Ascending aorta (tissue), 2 donors: ENCODE results near the gene SH3BP2. TPM values are rescaled to one million over a fixed set of nuclear protein-coding genes. Genes with fewer than 3 reads are reported as not detected.
"Not testable (repeated sequence)": the region's sequence is repeated elsewhere in the genome, so short reads cannot be mapped to it uniquely, and the experiment has no call there.

Experiments used
- DNase-seq, 2 donors: peaks; one replicate each; pipeline ENCODE4 v3.0.0-alpha.2; 2019; ENCODE audit warnings: low spot score in 2 of 2
- H3K27ac ChIP-seq, 2 donors: fragments of 200-600 bp; sonication (generic); one replicate each; pipeline ENCODE4 v1.5.1; 2016 to 2017; ENCODE audit warnings: mild to moderate bottlenecking in 1 of 2
- H3K27me3 ChIP-seq: fragments of 200-600 bp; sonication (generic); one replicate; pipeline ENCODE4 v1.5.1; 2017
- H3K36me3 ChIP-seq, 2 donors: fragments of 200-600 bp; sonication (generic); one replicate each; pipeline ENCODE4 v1.5.1; 2016
- H3K4me1 ChIP-seq, 2 donors: fragments of 200-600 bp; sonication (generic); one replicate each; pipeline ENCODE4 v1.5.1; 2016 to 2017; ENCODE audit warnings: mild to moderate bottlenecking in 1 of 2
- H3K4me3 ChIP-seq, 2 donors: fragments of 200-600 bp; sonication (generic); one replicate each; pipeline ENCODE4 v1.5.1; 2016 to 2017; ENCODE audit warnings: mild to moderate bottlenecking in 1 of 2
- H3K9me3 ChIP-seq, 2 donors: fragments of 200-600 bp; sonication (generic); one replicate each; pipeline ENCODE4 v1.5.1; 2016
- CTCF ChIP-seq, 3 experiments: fragments of 200-600 bp in 2 of 3; fragments of 450-650 bp in 1 of 3; sonication (generic) in 2 of 3; IDR thresholded peaks; one replicate each; pipeline ENCODE4 v1.5.1; 2016 to 2019; ENCODE audit warnings: antibody characterized with exemption in 3 of 3, mild to moderate bottlenecking in 1 of 3, moderate library complexity in 1 of 3
- intact Hi-C: fragments of 100-400 bp; cut with DNase I; formaldehyde crosslinking; loops from one replicate; pipeline ENCODE4 v1.15.1; 2023
- total RNA-seq: library from RNA; depleted of rRNA; stranded (reverse); fragments of >200 nt; gene quantifications from one replicate; pipeline ENCODE4 v1.1.0, GENCODE V29; 2016

SH3BP2 gene
- total RNA-seq, 1 donor from 2014 or later, result 70.6 TPM

DNA sequence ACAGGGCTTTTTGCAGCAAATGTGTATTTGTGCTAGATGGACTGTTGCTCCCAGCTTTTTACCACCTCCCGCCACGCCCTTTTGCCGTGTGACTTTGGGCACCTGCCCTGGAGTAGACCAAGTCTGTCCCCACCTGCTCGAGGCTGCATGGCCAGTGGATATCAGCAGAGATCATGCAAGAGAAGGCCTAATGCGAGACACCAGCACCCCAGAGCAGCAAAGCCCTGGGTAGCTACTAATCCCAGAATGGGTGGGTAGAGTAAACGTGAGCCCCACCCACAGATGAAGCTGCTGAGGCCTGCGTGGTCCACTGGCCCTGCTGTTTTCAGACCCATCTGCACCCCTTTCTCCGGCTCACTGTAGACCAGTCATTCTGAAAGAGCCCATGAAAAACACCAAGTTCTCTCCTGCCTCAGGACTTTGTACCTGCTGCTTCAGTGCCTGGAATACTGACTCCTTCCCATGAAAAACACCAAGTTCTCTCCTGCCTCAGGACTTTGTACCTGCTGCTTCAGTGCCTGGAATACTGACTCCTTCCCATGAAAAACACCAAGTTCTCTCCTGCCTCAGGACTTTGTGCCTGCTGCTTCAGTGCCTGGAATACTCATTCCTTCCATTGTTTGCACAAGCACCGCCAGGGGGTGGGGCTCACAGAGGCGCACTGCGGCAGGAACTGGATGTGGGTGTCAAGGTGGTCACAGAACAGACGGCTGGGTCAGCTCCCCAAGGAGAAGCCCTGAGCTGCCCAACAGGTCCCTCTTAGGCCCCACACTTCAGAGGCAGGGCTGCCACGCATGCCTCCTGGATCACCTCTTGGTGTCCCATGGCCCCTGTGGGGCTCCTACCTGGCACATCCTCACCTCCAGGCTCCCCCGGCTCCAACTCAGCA, 31.6 kb upstream of the SH3BP2 start:
- intact Hi-C loops, result loop anchor here (5.0 to 10.0 kb wide), 2 partner anchors 276 to 534 kb away; partner anchors contain the start of gene RGS12
- Histone ChIP-seq H3K4me1 (peaks cover 0 to 3% of the 10 kb centered on the region in 2 donors), H3K4me3 (no peak overlapping the region), H3K27ac (peak overlapping the region in 1 of 2 donors; percentile 63), H3K27me3 (no peaks in the 10 kb centered on the region), H3K36me3 (no peaks in the 10 kb centered on the region), H3K9me3 (no peaks in the 10 kb centered on the region)
- TF ChIP-seq CTCF (IDR thresholded peaks at IDR 0.05), result no peak
- DNase-seq, result no peak

DNA sequence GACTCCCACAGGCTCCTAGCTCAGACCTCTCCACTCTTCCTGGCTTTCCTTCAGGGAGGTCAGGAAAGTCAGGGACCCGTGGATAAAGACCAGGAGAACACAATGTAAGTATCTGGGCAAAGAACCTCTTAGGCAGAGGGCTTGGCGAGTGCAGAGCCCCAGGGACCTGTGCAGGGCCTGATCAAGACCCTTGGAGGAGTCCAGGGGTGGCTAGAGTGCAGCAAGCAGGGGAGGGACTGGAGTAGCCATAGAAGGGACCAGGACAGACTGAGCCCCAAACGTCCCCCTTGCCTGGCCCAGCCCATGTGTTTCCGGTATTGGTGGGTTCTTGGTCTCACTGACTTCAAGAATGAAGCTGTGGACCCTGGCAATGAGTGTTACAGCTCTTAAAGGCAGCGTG, 30.8 kb upstream of the SH3BP2 start:
- H3K4me1 ChIP-seq, result no peaks in the 10 kb centered on the region
- intact Hi-C loops, result loop anchor here (5.0 to 10.0 kb wide), 2 partner anchors 275 to 533 kb away; partner anchors contain the start of gene RGS12
- H3K27me3 ChIP-seq, result no peaks in the 10 kb centered on the region
- peak overlapping the region in 1 of 2 donors; percentile 63 for H3K27ac ChIP-seq
- no peaks in the 10 kb centered on the region for H3K36me3 ChIP-seq
- no peak overlapping the region for H3K4me3 ChIP-seq
- no peaks in the 10 kb centered on the region for H3K9me3 ChIP-seq
- DNase-seq, result no peak
- TF ChIP-seq CTCF (IDR thresholded peaks at IDR 0.05), result no peak

- H3K27ac ChIP-seq, result peak overlapping the region in 1 of 2 donors; percentile 71
- H3K9me3 ChIP-seq, DNase-seq, H3K4me1 ChIP-seq, H3K36me3 ChIP-seq, H3K27me3 ChIP-seq, H3K4me3 ChIP-seq: not testable (repeated sequence)
- intact Hi-C loops, result loop anchor here (5.0 to 10.0 kb wide), 2 partner anchors 275 to 532 kb away; partner anchors contain the start of gene RGS12
These were observed 30.2 kb upstream of the SH3BP2 start for GRCh38 chr4:2762486-2763370.

DNA sequence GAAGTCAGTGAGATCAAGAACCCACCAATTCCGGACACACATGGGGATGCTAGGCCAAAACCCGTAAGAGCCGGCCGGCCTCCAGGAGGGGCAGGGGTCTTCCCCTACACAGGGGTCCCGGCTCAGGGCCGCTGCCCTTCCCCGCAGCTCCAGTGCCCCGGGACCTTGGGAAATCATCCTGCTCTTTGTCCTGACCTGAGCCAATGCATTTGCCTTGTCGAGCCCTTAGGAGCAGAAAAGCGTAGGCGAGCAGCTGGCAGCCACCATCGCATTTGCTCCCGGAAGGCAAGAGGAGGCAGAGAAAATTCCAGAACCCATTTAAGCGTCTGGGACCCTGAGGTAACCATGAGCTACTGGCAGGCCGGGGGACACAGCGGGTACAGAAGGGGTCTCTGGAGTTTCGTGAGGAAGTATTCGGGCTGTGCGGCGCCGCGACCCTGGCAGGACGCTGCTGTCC, 29.3 kb upstream of the SH3BP2 start:
- Histone ChIP-seq H3K4me3 (peak overlapping the region; percentile 35 to 64), H3K27me3 (no peaks in the 10 kb centered on the region), H3K27ac (peak overlapping the region; percentile 67 to 71), H3K4me1 (no peaks in the 10 kb centered on the region), H3K9me3 (no peaks in the 10 kb centered on the region), H3K36me3 (no peaks in the 10 kb centered on the region)
- no peak for DNase-seq
- no peak for TF ChIP-seq CTCF (IDR thresholded peaks at IDR 0.05)
- intact Hi-C loops, result loop anchor here (5.0 to 10.0 kb wide), 2 partner anchors 274 to 531 kb away; partner anchors contain the start of gene RGS12

DNA sequence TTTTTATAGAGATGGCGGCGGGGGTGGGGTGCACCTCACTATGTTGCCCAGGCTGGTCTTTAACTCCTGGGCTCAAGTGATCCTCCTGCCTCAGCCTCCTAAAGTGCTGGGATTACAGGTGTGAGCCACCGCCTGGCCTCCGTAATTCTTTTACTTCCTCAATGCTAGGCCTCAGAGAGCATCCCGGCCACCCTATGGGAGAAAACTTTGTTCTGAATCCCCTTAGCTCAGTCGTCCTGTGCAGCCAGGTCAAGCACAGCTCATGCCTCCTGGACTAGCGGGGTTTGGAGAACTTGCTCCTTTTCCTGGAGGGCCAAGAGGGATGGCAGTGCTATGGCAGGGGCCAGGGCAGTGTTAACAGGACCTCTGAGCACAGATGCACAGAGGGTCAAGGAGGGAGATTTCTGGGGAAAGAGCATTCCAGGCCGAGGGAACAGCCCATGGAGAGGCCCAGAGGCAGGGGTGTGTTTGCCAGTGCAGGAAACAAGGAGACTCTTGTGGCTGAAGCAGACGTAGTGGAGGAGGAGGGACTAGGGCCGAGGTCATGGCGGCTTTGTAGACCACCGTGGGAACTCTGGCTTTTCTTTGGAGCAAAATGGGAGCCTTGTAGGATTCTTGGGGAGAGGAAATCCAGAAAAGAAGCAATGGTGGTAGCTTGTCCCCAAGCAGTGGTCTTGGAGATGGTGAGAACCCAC, 26.9 kb upstream of the SH3BP2 start:
- intact Hi-C loops, result loop anchor here (2.0 to 10.0 kb wide), 2 partner anchors 197 to 529 kb away; partner anchors contain the start of genes GRK4, NOP14 and RGS12
- DNase-seq, result peak in 1 of 2 donors; percentile 55

More for the DNA sequence above, 26.9 kb upstream of the SH3BP2 start:
- H3K4me3 ChIP-seq, result no peak overlapping the region
- no peaks in the 10 kb centered on the region for H3K36me3 ChIP-seq
- H3K27ac ChIP-seq, result no peak overlapping the region
- H3K27me3 ChIP-seq, result no peaks in the 10 kb centered on the region
- TF ChIP-seq CTCF (IDR thresholded peaks at IDR 0.05), result no peak
- H3K4me1 ChIP-seq, result no peaks in the 10 kb centered on the region
- H3K9me3 ChIP-seq, result no peaks in the 10 kb centered on the region
